GM23338 (cell line): ENCODE results near the gene SCO2. TPM values are rescaled to one million over a fixed set of nuclear protein-coding genes. Genes with fewer than 3 reads are reported as not detected.

Experiments used
- ATAC-seq: fragments of 200-7000 bp; cut with Tn5 transposase; 3 replicates; pipeline ENCODE4 v1.9.1; 2020
- DNase-seq: peaks from one replicate; pipeline ENCODE4 v3.0.0-alpha.2; 2015; ENCODE audit warnings: low spot score
- H2AFZ ChIP-seq: fragments of 200-600 bp; sonication (generic); 2 replicates; pipeline ENCODE4 v1.8.0; 2016; ENCODE audit warnings: antibody characterized with exemption, mild to moderate bottlenecking, moderate library complexity
- H3F3A ChIP-seq: fragments of 200-600 bp; sonication (generic); replicated peaks from 2 replicates; pipeline ENCODE4 v1.8.0; 2017; ENCODE audit warnings: antibody characterized with exemption, mixed run types, low read depth
- H3K27ac ChIP-seq: fragments of 200-600 bp; sonication (generic); 2 replicates; pipeline ENCODE4 v1.6.1; 2016; ENCODE audit warnings: low read depth
- H3K27me3 ChIP-seq: fragments of 200-600 bp; sonication (generic); 2 replicates; pipeline ENCODE4 v1.8.0; 2016; ENCODE audit warnings: mild to moderate bottlenecking, mixed run types, moderate library complexity; ENCODE audit not compliant: insufficient read depth
- H3K36me3 ChIP-seq: fragments of 200-600 bp; sonication (generic); 2 replicates; pipeline ENCODE4 v1.8.0; 2016; ENCODE audit warnings: mild to moderate bottlenecking; ENCODE audit not compliant: insufficient read depth
- H3K4me1 ChIP-seq: fragments of 200-600 bp; sonication (generic); 2 replicates; pipeline ENCODE4 v1.8.0; 2016; ENCODE audit warnings: mild to moderate bottlenecking, moderate library complexity; ENCODE audit not compliant: insufficient read depth
- H3K4me2 ChIP-seq: fragments of 200-600 bp; sonication (generic); 2 replicates; pipeline ENCODE4 v1.7.1; 2017; ENCODE audit warnings: mixed run types
- H3K4me3 ChIP-seq: fragments of 200-600 bp; sonication (generic); 2 replicates; pipeline ENCODE4 v1.6.1; 2016; ENCODE audit warnings: mixed run types
- H3K79me2 ChIP-seq: fragments of 200-600 bp; sonication (generic); replicated peaks from 2 replicates; pipeline ENCODE4 v1.8.0; 2017; ENCODE audit warnings: mild to moderate bottlenecking; ENCODE audit not compliant: insufficient read depth
- H3K9me2 ChIP-seq: fragments of 200-600 bp; sonication (generic); 2 replicates; pipeline ENCODE4 v1.8.0; 2017; ENCODE audit not compliant: insufficient read depth
- H4K20me1 ChIP-seq: fragments of 200-600 bp; sonication (generic); replicated peaks from 2 replicates; pipeline ENCODE4 v1.8.0; 2017; ENCODE audit warnings: mild to moderate bottlenecking; ENCODE audit not compliant: insufficient read depth
- H3K27ac Mint-ChIP-seq: 2 replicates; pipeline ENCODE4 v1.8.0; 2020; ENCODE audit warnings: inconsistent platforms, mild to moderate bottlenecking, moderate library complexity, mixed read lengths
- H3K27me3 Mint-ChIP-seq: 3 replicates; pipeline ENCODE4 v1.8.0; 2022; ENCODE audit warnings: low read depth, mild to moderate bottlenecking, moderate library complexity, mixed read lengths, inconsistent platforms; ENCODE audit not compliant: insufficient read depth, poor library complexity
- H3K36me3 Mint-ChIP-seq: 3 replicates; pipeline ENCODE4 v1.8.0; 2021; ENCODE audit warnings: low read depth, mild to moderate bottlenecking, inconsistent platforms, moderate library complexity, mixed read lengths
- H3K4me1 Mint-ChIP-seq: 3 replicates; pipeline ENCODE4 v1.8.0; 2020; ENCODE audit warnings: mild to moderate bottlenecking, inconsistent platforms, mixed read lengths
- H3K4me3 Mint-ChIP-seq: 3 replicates; pipeline ENCODE4 v1.8.0; 2021; ENCODE audit warnings: moderate library complexity, mild to moderate bottlenecking, inconsistent platforms, mixed read lengths
- H3K9me3 Mint-ChIP-seq: 3 replicates; pipeline ENCODE4 v1.8.0; 2020; ENCODE audit warnings: moderate library complexity, mild to moderate bottlenecking, inconsistent platforms, mixed read lengths
- CREB1 ChIP-seq: fragments of 250-450 bp; sonication (Bioruptor Pico); IDR thresholded peaks from 2 replicates; pipeline ENCODE4 v1.5.0; 2020; ENCODE audit warnings: low read depth, mild to moderate bottlenecking, moderate library complexity
- JUNB ChIP-seq: IDR thresholded peaks from one replicate; pipeline ENCODE4 v1.6.1; 2016; ENCODE audit warnings: antibody characterized with exemption; ENCODE audit not compliant: unreplicated experiment
- NANOG ChIP-seq: IDR thresholded peaks from 2 replicates; pipeline ENCODE4 v1.6.1; 2016; ENCODE audit warnings: antibody characterized with exemption, borderline replicate concordance
- POLR2AphosphoS5 ChIP-seq: IDR thresholded peaks from 2 replicates; pipeline ENCODE4 v1.6.1; 2016; ENCODE audit warnings: antibody characterized with exemption, low read depth
- STAT1 ChIP-seq: IDR thresholded peaks from one replicate; pipeline ENCODE4 v1.6.1; 2016; ENCODE audit warnings: antibody characterized with exemption; ENCODE audit not compliant: unreplicated experiment
- ZNF114 ChIP-seq: fragments of 250-450 bp; sonication (Bioruptor Pico); IDR thresholded peaks from 2 replicates; pipeline ENCODE4 v1.5.0; 2020; ENCODE audit warnings: mild to moderate bottlenecking, moderate library complexity
- polyA plus RNA-seq: library from polyadenylated mRNA; unstranded; fragments of >200 nt; fragmentation: Nextera tagmentation; extraction: Ambion mirVana; gene quantifications from 2 replicates; pipeline ENCODE4 v1.2.1, GENCODE V29; 2016
- total RNA-seq: library from RNA; depleted of rRNA; stranded (reverse); fragments of >200 nt; shearing (Covaris generic); gene quantifications from 2 replicates; pipeline ENCODE4 v1.2.3, GENCODE V29; 2014
- TF ChIP-seq, protein P1 (sequence below), 2 experiments: fragments of 200-600 bp in 1 of 2; sonication (generic) in 1 of 2; conservative IDR thresholded peaks; 2 replicates each; pipeline versions ENCODE4 v1.5.1 to v1.6.1; 2016 to 2017; ENCODE audit warnings: antibody characterized with exemption in 2 of 2, low read depth in 2 of 2, mild to moderate bottlenecking in 2 of 2, moderate library complexity in 1 of 2
- TF ChIP-seq, protein P2 (sequence below): fragments of 250-450 bp; sonication (Bioruptor Pico); IDR thresholded peaks from 2 replicates; pipeline ENCODE4 v1.5.0; 2020; ENCODE audit warnings: mild to moderate bottlenecking, moderate library complexity

The SCO2 gene
- total and polyA plus RNA-seq, 2 experiments from 2014 or later = 2.6 to 4.9 TPM

DNA sequence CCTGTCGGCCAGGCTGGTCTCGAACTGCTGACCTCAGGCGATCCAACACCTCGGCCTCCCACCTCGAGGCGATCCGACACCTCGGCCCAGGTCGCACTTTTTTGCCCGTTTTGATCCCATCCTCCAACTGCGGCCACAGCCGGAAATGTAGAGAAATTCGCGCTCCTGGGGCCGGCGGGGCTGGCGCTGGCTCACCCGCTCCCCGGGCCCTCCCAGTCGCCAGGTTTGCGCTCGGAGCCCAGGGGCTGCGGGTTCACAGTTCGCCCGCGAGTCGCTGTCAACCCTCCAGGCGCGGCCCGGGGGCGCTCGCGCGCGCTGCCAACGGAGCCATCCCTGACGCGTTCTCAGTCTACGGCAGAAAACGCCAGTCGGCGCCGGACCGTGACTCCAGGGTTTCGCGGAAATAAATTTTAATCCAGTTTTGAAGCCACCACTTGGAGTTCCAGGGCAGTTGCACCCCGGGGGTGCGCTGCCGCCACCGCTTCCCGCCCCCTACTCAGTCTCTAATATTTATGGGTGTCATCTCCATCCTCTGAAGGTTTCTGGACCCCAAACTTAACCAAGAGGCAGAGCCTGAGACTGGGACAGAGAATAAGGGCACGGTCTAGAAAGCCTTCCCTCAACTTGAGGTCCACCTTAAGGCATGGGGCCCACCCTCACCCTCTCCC is 18.8 kb upstream of the SCO2 start:
- H3K4me3 ChIP-seq = peak overlapping the region; percentile 44
- H3K27ac Mint-ChIP-seq = no peak overlapping the region

DNA sequence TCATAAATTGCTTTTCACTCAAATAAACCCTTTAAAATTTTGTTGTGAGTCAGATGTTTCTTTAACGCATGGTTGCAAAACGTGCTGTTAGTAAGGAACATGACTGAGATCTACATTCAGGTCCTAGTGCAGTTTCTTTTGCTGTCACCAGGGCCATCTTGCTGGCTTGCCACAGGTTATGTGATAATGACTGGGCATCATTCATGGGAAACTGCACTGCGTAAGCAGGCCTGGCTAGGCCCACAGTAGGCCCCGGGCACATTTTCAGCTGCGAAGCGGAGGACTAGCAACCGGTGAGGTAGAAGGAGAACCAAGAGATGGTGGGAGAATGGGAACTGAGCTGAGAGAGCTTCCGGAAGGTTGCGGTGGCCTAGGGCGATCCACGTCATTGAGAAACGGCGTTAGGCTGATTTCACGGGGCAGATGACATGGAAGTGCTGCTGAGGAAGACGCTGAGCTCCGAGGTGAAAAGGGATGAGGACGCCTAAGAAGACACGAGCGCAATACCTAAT is 17.1 kb upstream of the SCO2 start:
- DNase-seq (no peak), ATAC-seq (no peak)
- H4K20me1 ChIP-seq = no peaks in the 10 kb centered on the region
- H3F3A ChIP-seq = peaks cover 7% of the 10 kb centered on the region; the same call in 1 of the 2 replicates
- H3K9me2 ChIP-seq = no peaks in the 10 kb centered on the region
- H3K27me3 Mint-ChIP-seq = peaks cover 28% of the 10 kb centered on the region
- H2AFZ ChIP-seq = no peak overlapping the region
- no peak overlapping the region for H3K27ac Mint-ChIP-seq
- H3K4me3 ChIP-seq = no peak overlapping the region
- no peaks in the 10 kb centered on the region for H3K4me1 Mint-ChIP-seq
- no peak overlapping the region for H3K4me3 Mint-ChIP-seq
- no peak overlapping the region for H3K27ac ChIP-seq
- H3K36me3 ChIP-seq = no peaks in the 10 kb centered on the region
- H3K9me3 Mint-ChIP-seq = no peaks in the 10 kb centered on the region
- no peaks in the 10 kb centered on the region for H3K36me3 Mint-ChIP-seq
- no peak overlapping the region for H3K4me2 ChIP-seq
- peaks cover 25% of the 10 kb centered on the region for H3K27me3 ChIP-seq
- no peaks in the 10 kb centered on the region; the same call in 1 of the 2 replicates for H3K4me1 ChIP-seq
- no peaks in the 10 kb centered on the region for H3K79me2 ChIP-seq
- TF ChIP-seq, protein P1, sequence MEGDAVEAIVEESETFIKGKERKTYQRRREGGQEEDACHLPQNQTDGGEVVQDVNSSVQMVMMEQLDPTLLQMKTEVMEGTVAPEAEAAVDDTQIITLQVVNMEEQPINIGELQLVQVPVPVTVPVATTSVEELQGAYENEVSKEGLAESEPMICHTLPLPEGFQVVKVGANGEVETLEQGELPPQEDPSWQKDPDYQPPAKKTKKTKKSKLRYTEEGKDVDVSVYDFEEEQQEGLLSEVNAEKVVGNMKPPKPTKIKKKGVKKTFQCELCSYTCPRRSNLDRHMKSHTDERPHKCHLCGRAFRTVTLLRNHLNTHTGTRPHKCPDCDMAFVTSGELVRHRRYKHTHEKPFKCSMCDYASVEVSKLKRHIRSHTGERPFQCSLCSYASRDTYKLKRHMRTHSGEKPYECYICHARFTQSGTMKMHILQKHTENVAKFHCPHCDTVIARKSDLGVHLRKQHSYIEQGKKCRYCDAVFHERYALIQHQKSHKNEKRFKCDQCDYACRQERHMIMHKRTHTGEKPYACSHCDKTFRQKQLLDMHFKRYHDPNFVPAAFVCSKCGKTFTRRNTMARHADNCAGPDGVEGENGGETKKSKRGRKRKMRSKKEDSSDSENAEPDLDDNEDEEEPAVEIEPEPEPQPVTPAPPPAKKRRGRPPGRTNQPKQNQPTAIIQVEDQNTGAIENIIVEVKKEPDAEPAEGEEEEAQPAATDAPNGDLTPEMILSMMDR (conservative IDR thresholded peaks at IDR 0.05; ENCODE audit: low read depth in 2 of 2) = no peak
- TF ChIP-seq JUNB (no peak), NANOG (no peak), ZNF114 (CRISPR knock-in tag) (no peak), POLR2AphosphoS5 (no peak), CREB1 (CRISPR knock-in tag) (no peak)
- TF ChIP-seq, protein P2, sequence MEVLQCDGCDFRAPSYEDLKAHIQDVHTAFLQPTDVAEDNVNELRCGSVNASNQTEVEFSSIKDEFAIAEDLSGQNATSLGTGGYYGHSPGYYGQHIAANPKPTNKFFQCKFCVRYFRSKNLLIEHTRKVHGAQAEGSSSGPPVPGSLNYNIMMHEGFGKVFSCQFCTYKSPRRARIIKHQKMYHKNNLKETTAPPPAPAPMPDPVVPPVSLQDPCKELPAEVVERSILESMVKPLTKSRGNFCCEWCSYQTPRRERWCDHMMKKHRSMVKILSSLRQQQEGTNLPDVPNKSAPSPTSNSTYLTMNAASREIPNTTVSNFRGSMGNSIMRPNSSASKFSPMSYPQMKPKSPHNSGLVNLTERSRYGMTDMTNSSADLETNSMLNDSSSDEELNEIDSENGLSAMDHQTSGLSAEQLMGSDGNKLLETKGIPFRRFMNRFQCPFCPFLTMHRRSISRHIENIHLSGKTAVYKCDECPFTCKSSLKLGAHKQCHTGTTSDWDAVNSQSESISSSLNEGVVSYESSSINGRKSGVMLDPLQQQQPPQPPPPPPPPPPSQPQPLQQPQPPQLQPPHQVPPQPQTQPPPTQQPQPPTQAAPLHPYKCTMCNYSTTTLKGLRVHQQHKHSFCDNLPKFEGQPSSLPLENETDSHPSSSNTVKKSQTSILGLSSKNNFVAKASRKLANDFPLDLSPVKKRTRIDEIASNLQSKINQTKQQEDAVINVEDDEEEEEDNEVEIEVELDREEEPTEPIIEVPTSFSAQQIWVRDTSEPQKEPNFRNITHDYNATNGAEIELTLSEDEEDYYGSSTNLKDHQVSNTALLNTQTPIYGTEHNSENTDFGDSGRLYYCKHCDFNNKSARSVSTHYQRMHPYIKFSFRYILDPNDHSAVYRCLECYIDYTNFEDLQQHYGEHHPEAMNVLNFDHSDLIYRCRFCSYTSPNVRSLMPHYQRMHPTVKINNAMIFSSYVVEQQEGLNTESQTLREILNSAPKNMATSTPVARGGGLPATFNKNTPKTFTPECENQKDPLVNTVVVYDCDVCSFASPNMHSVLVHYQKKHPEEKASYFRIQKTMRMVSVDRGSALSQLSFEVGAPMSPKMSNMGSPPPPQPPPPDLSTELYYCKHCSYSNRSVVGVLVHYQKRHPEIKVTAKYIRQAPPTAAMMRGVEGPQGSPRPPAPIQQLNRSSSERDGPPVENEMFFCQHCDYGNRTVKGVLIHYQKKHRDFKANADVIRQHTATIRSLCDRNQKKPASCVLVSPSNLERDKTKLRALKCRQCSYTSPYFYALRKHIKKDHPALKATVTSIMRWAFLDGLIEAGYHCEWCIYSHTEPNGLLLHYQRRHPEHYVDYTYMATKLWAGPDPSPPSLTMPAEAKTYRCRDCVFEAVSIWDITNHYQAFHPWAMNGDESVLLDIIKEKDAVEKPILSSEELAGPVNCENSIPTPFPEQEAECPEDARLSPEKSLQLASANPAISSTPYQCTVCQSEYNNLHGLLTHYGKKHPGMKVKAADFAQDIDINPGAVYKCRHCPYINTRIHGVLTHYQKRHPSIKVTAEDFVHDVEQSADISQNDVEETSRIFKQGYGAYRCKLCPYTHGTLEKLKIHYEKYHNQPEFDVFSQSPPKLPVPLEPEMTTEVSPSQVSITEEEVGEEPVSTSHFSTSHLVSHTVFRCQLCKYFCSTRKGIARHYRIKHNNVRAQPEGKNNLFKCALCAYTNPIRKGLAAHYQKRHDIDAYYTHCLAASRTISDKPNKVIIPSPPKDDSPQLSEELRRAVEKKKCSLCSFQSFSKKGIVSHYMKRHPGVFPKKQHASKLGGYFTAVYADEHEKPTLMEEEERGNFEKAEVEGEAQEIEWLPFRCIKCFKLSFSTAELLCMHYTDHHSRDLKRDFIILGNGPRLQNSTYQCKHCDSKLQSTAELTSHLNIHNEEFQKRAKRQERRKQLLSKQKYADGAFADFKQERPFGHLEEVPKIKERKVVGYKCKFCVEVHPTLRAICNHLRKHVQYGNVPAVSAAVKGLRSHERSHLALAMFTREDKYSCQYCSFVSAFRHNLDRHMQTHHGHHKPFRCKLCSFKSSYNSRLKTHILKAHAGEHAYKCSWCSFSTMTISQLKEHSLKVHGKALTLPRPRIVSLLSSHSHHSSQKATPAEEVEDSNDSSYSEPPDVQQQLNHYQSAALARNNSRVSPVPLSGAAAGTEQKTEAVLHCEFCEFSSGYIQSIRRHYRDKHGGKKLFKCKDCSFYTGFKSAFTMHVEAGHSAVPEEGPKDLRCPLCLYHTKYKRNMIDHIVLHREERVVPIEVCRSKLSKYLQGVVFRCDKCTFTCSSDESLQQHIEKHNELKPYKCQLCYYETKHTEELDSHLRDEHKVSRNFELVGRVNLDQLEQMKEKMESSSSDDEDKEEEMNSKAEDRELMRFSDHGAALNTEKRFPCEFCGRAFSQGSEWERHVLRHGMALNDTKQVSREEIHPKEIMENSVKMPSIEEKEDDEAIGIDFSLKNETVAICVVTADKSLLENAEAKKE (CRISPR knock-in tag) = no peak

More for the DNA sequence above, 18.8 kb upstream of the SCO2 start:
- Histone ChIP-seq H3K4me2 (peak overlapping the region; percentile 73), H3K27me3 (peaks cover 39% of the 10 kb centered on the region), H3K79me2 (no peaks in the 10 kb centered on the region), H3K9me2 (no peaks in the 10 kb centered on the region), H3K27ac (no peak overlapping the region), H4K20me1 (no peaks in the 10 kb centered on the region), H3K36me3 (no peaks in the 10 kb centered on the region), H3F3A (peaks cover 7% of the 10 kb centered on the region; the same call in 1 of the 2 replicates), H3K4me1 (no peaks in the 10 kb centered on the region; the same call in 1 of the 2 replicates), H2AFZ (peak overlapping the region; percentile 91)
- H3K27me3 Mint-ChIP-seq = peaks cover 30% of the 10 kb centered on the region
- peak overlapping the region; percentile 51; the same call in 2 of the 3 replicates for H3K4me3 Mint-ChIP-seq
- ATAC-seq (peak; percentile 84), DNase-seq (peak; percentile 93)
- H3K36me3 Mint-ChIP-seq = no peaks in the 10 kb centered on the region
- no peaks in the 10 kb centered on the region for H3K4me1 Mint-ChIP-seq
- no peaks in the 10 kb centered on the region for H3K9me3 Mint-ChIP-seq
- peak; percentile 70 for TF ChIP-seq CREB1 (CRISPR knock-in tag)
- no peak for TF ChIP-seq STAT1
- no peak for TF ChIP-seq POLR2AphosphoS5
- TF ChIP-seq, protein P1 (conservative IDR thresholded peaks at IDR 0.05; ENCODE audit: low read depth in 2 of 2) = peak; percentile 58 to 69
